OCI-LY3 (cell line): ENCODE measurements around the gene CYSRT1.

ENCODE experiments used
- CTCF ChIP-seq: fragments of 200-600, 300-600 bp; sonication (generic); IDR thresholded peaks from 2 replicates; pipeline ENCODE4 v1.5.1; 2014; ENCODE audit warnings: antibody characterized with exemption, low read length, low read depth
- EZH2phosphoT487 ChIP-seq: fragments of 200-600 bp; shearing (Covaris generic); IDR thresholded peaks from 2 replicates; pipeline ENCODE4 v1.6.1; 2018; ENCODE audit warnings: antibody characterized with exemption, mixed run types, low read depth

- no peak for TF ChIP-seq CTCF
- no peak for TF ChIP-seq EZH2phosphoT487
Observed at GRCh38 chr9:137214620-137215019, 10.4 kb upstream of the CYSRT1 start.
